ENCODE measurements around the gene DHRS4L2. TPM values are rescaled to one million over a fixed set of nuclear protein-coding genes. Genes with fewer than 3 reads are reported as not detected.

Gene DHRS4L2
- total RNA-seq, 1 donor from 2014 or later: 17.9 TPM

DNA sequence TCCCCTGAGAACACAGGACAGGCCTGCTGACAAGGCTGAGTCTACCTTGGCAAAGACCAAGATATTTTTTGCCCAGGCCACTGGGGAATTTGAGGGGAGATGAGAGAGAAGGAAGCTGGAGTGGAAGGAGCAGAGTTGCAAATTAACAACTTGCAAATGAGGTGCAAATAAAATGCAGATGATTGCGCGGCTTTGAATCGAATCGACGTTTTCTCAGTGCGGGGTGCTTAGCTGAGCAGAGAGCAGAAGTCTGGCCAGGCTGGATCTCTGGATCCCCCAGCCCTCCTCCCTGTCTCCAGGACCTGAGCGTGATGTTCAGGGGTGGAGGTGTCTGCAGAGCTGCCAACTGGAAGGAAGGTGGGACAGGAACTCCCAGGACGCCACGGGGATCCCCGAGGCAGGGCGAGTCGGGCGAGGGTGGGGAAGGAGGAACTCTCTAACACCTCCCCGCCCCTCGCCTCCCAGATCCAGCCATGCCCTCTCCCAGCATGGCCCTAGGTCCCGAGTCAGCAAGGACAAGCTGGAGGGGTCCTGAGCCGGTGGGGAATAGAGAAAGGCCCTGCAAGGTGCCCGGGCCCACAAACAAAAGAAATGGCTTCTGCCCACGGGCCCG, 62.6 kb downstream of the DHRS4L2 start:
- TF ChIP-seq, protein P1, sequence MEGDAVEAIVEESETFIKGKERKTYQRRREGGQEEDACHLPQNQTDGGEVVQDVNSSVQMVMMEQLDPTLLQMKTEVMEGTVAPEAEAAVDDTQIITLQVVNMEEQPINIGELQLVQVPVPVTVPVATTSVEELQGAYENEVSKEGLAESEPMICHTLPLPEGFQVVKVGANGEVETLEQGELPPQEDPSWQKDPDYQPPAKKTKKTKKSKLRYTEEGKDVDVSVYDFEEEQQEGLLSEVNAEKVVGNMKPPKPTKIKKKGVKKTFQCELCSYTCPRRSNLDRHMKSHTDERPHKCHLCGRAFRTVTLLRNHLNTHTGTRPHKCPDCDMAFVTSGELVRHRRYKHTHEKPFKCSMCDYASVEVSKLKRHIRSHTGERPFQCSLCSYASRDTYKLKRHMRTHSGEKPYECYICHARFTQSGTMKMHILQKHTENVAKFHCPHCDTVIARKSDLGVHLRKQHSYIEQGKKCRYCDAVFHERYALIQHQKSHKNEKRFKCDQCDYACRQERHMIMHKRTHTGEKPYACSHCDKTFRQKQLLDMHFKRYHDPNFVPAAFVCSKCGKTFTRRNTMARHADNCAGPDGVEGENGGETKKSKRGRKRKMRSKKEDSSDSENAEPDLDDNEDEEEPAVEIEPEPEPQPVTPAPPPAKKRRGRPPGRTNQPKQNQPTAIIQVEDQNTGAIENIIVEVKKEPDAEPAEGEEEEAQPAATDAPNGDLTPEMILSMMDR (IDR thresholded peaks at IDR 0.05): no peak
- POLR2A ChIA-PET: interaction anchor here (0.8 to 1.8 kb wide), 7 partner anchors 24 to 164 kb away, joined by 3 to 14 read pairs (median 4); partner anchors contain the start of genes DCAF11, IRF9, MDP1 and NRL
- intact Hi-C loops (cut with micrococcal nuclease): loop anchor here (2.0 kb wide), 1 partner anchor 14 kb away; no protein-coding TSS in a partner anchor
- no peaks in the 10 kb centered on the region for H3K9me3 Mint-ChIP-seq
- peak overlapping the region; percentile 71 for H3K27ac Mint-ChIP-seq
- H3K4me3 Mint-ChIP-seq: peak overlapping the region; percentile 82
- peak; percentile 18 for ATAC-seq (ENCODE audit: low read depth)
- CTCF ChIA-PET: interaction anchor here (0.7 to 1.5 kb wide), 6 partner anchors 30 to 421 kb away, joined by 3 to 8 read pairs (median 4); partner anchors contain the start of gene CIDEB
- H3K27me3 Mint-ChIP-seq: peaks cover 6% of the 10 kb centered on the region
- no peak for DNase-seq
- peaks cover 34% of the 10 kb centered on the region for H3K4me1 Mint-ChIP-seq
- no peaks in the 10 kb centered on the region for H3K36me3 Mint-ChIP-seq (ENCODE audit: low read depth)

GRCh38 chr14:24051789-24052655, 63.3 kb downstream of the DHRS4L2 start, which contains the start of gene CARMIL3:
Gene CARMIL3, plus strand, starts transcription at chr14:24052009. Its CDS starts 145 bp downstream, at chr14:24052154.
- H3K27ac Mint-ChIP-seq: peak within 1 kb of the TSS; percentile 71
- H3K4me1 Mint-ChIP-seq: peaks cover 34% of the 10 kb centered on the region
- no peaks in the 10 kb centered on the region for H3K36me3 Mint-ChIP-seq (ENCODE audit: low read depth)
- ChIA-PET POLR2A (interaction anchor here (0.7 to 1.8 kb wide), 9 partner anchors 24 to 164 kb away, joined by 3 to 14 read pairs (median 4); partner anchors contain the start of genes DCAF11, IRF9, MDP1 and NRL), CTCF (interaction anchor here (0.7 to 1.5 kb wide), 6 partner anchors 29 to 422 kb away, joined by 3 to 8 read pairs (median 4); partner anchors contain the start of gene CIDEB)
- ATAC-seq (ENCODE audit: low read depth) (peak; percentile 86), DNase-seq (peak; percentile 69)
- TF ChIP-seq, protein P1 (IDR thresholded peaks at IDR 0.05): no peak
- peak within 1 kb of the TSS; percentile 82 for H3K4me3 Mint-ChIP-seq
- no peaks in the 10 kb centered on the region for H3K9me3 Mint-ChIP-seq
- peaks cover 6% of the 10 kb centered on the region for H3K27me3 Mint-ChIP-seq
- intact Hi-C loops (cut with micrococcal nuclease): loop anchor here (1.0 to 2.0 kb wide), 3 partner anchors 15 to 247 kb away; partner anchors contain the start of genes DHRS1 and NOP9

DNA sequence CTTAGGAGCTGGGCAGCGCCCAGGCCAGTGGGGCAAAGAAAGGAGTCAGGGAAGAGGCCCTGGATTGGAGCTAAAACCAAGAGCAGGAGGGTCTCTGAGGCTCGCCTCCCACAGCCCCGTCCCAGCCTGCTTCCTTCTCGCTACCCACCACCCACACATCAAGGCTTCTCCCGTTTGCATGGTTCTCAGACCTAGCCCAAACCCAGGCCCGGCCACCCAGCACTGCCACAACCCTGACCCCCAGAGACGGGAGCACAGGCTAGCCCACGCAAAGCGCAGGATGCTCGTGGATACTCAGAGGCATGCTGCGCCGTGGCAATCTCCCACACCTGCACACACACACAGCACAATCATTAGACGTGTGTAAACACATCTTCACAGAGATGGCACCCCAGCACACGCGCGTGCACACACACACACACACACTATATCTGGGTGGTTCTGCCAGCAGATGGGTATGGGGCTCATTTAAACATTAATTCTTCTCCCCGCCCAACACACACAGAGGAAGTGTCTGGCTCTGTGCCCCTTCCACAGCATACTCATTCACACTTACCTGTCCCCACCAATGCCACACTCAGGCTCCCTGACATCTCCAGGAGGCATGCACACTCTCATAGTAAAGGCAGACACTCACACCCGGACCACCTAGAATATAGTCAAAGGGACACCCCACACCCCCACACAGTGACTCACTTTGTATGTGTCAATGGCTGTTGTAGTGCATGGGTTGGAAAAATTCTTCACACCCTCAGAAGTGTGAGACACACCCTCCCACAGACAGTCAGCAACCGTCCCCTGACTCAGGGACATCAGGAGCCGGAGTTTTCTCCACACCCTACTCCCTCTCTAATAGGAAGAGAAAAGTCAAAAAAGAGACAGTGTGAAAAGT, 64.2 kb downstream of the DHRS4L2 start:
- no peaks in the 10 kb centered on the region for H3K9me3 Mint-ChIP-seq
- TF ChIP-seq, protein P1 (IDR thresholded peaks at IDR 0.05): no peak
- ChIA-PET CTCF (interaction anchor here (1.2 to 1.5 kb wide), 3 partner anchors 28 to 255 kb away, joined by 3 to 4 read pairs (median 3); partner anchors contain the start of gene CIDEB), POLR2A (interaction anchor here (1.0 to 1.8 kb wide), 5 partner anchors 23 to 108 kb away, joined by 3 to 14 read pairs (median 4); partner anchors contain the start of genes DCAF11, IRF9 and NRL)
- peak overlapping the region; percentile 46 for H3K27ac Mint-ChIP-seq
- H3K36me3 Mint-ChIP-seq (ENCODE audit: low read depth): no peaks in the 10 kb centered on the region
- DNase-seq (no peak), ATAC-seq (ENCODE audit: low read depth) (no peak)
- peak overlapping the region; percentile 82 for H3K4me3 Mint-ChIP-seq
- peaks cover 6% of the 10 kb centered on the region for H3K27me3 Mint-ChIP-seq
- intact Hi-C loops (cut with micrococcal nuclease): loop anchor here (1.0 kb wide), 2 partner anchors 28 to 246 kb away; partner anchors contain the start of genes DHRS1 and NOP9
- peaks cover 34% of the 10 kb centered on the region for H3K4me1 Mint-ChIP-seq

- Mint-ChIP-seq H3K9me3 (no peaks in the 10 kb centered on the region), H3K36me3 (ENCODE audit: low read depth) (peaks cover 1% of the 10 kb centered on the region), H3K4me1 (peaks cover 31% of the 10 kb centered on the region), H3K4me3 (peak overlapping the region; percentile 82), H3K27me3 (peaks cover 6% of the 10 kb centered on the region), H3K27ac (no peak overlapping the region)
- ChIA-PET CTCF (interaction anchor here (1.3 kb wide), 1 partner anchor 55 kb away, joined by 3 read pairs; no protein-coding TSS in a partner anchor), POLR2A (interaction anchor here (1.1 kb wide), 1 partner anchor 55 kb away, joined by 3 read pairs; no protein-coding TSS in a partner anchor)
- TF ChIP-seq, protein P1 (IDR thresholded peaks at IDR 0.05): no peak
- ATAC-seq (ENCODE audit: low read depth) (no peak), DNase-seq (no peak)
- intact Hi-C loops (cut with micrococcal nuclease): no loop called here
These were observed 65.0 kb downstream of the DHRS4L2 start for GRCh38 chr14:24053548-24054323.
